Esophagus squamous epithelium (tissue), 4 donors: ENCODE measurements around the gene DHRS2.

ENCODE experiments used
- CTCF ChIP-seq, 6 experiments: fragments of 450-650 bp in 4 of 6; fragments of 200-600 bp in 2 of 6; sonication (generic) in 2 of 6; IDR thresholded peaks; one replicate each; pipeline ENCODE4 v1.5.1; 2016 to 2019; ENCODE audit warnings: antibody characterized with exemption in 6 of 6, mild to moderate bottlenecking in 4 of 6, moderate library complexity in 4 of 6
- POLR2A ChIP-seq, 4 donors: fragments of 450-650 bp; IDR thresholded peaks; one replicate each; pipeline ENCODE4 v1.6.1; 2017; ENCODE audit warnings: antibody characterized with exemption in 4 of 4, mild to moderate bottlenecking in 4 of 4, moderate library complexity in 3 of 4

GRCh38 chr14:23603103-23603502 is 33.1 kb upstream of the DHRS2 start:
- TF ChIP-seq CTCF (IDR thresholded peaks at IDR 0.05) (no peak), POLR2A (IDR thresholded peaks at IDR 0.05) (no peak)
